Measurements from ENCODE around the gene MVD.

DNA sequence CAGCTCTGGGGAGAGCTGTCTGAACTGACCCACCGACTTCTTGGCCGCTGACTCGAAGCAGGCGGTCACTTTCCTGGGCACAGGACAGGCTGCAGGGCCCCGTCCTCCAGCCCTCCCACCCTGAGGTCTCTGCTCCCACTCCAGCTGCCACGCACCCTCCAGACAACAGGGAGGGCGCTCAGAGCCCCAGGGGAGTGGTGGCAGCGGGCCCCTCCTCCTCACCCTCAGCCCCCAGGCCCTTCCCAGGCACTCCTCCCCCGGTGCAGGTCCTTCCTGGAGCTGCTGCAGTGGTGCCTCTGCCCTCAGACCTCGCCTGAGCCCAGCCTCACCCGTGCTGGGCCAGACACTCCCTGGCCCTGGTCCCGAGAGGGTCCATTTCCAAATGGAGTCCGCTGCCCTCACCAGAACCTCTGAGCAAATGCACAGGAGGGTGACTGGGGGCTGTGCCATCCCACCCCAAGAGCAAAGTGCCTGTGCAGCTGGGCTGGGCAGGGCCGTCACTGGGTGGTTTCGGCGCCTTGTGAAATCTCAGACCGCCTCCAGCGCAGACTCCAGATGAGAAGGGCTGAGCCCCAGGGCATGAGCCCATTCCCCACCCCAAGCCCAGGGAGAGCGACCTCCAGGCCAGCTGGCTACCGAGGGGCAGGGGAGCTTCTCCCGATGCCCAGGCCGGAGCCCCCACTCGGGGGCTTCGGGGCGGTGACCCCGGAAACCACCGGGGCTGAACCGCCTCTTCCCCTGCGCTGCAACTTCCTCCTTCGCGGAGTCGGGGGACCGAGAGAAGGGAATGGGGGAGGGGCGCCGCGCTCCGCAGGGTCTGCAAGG, 12.8 kb downstream of the MVD start:
- TF ChIP-seq STAT1 (IDR thresholded peaks at IDR 0.05; ENCODE audit: unreplicated experiment) = no peak
- TF ChIP-seq, protein P1, sequence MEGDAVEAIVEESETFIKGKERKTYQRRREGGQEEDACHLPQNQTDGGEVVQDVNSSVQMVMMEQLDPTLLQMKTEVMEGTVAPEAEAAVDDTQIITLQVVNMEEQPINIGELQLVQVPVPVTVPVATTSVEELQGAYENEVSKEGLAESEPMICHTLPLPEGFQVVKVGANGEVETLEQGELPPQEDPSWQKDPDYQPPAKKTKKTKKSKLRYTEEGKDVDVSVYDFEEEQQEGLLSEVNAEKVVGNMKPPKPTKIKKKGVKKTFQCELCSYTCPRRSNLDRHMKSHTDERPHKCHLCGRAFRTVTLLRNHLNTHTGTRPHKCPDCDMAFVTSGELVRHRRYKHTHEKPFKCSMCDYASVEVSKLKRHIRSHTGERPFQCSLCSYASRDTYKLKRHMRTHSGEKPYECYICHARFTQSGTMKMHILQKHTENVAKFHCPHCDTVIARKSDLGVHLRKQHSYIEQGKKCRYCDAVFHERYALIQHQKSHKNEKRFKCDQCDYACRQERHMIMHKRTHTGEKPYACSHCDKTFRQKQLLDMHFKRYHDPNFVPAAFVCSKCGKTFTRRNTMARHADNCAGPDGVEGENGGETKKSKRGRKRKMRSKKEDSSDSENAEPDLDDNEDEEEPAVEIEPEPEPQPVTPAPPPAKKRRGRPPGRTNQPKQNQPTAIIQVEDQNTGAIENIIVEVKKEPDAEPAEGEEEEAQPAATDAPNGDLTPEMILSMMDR (conservative IDR thresholded peaks at IDR 0.05; ENCODE audit: low read depth in 2 of 2) = no peak
- TF ChIP-seq POLR2AphosphoS5 (IDR thresholded peaks at IDR 0.05; ENCODE audit: low read depth) = no peak
- no peak for TF ChIP-seq ZNF331 (CRISPR knock-in tag; IDR thresholded peaks at IDR 0.05; ENCODE audit: low read depth)
- TF ChIP-seq, protein P2, sequence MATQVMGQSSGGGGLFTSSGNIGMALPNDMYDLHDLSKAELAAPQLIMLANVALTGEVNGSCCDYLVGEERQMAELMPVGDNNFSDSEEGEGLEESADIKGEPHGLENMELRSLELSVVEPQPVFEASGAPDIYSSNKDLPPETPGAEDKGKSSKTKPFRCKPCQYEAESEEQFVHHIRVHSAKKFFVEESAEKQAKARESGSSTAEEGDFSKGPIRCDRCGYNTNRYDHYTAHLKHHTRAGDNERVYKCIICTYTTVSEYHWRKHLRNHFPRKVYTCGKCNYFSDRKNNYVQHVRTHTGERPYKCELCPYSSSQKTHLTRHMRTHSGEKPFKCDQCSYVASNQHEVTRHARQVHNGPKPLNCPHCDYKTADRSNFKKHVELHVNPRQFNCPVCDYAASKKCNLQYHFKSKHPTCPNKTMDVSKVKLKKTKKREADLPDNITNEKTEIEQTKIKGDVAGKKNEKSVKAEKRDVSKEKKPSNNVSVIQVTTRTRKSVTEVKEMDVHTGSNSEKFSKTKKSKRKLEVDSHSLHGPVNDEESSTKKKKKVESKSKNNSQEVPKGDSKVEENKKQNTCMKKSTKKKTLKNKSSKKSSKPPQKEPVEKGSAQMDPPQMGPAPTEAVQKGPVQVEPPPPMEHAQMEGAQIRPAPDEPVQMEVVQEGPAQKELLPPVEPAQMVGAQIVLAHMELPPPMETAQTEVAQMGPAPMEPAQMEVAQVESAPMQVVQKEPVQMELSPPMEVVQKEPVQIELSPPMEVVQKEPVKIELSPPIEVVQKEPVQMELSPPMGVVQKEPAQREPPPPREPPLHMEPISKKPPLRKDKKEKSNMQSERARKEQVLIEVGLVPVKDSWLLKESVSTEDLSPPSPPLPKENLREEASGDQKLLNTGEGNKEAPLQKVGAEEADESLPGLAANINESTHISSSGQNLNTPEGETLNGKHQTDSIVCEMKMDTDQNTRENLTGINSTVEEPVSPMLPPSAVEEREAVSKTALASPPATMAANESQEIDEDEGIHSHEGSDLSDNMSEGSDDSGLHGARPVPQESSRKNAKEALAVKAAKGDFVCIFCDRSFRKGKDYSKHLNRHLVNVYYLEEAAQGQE (IDR thresholded peaks at IDR 0.05; ENCODE audit: unreplicated experiment) = no peak
- TF ChIP-seq EZH2 (IDR thresholded peaks at IDR 0.05; ENCODE audit: low read depth, unreplicated experiment) = no peak
- TF ChIP-seq CREB1 (CRISPR knock-in tag; IDR thresholded peaks at IDR 0.05; ENCODE audit: low read depth) = no peak
- TF ChIP-seq, protein P3, sequence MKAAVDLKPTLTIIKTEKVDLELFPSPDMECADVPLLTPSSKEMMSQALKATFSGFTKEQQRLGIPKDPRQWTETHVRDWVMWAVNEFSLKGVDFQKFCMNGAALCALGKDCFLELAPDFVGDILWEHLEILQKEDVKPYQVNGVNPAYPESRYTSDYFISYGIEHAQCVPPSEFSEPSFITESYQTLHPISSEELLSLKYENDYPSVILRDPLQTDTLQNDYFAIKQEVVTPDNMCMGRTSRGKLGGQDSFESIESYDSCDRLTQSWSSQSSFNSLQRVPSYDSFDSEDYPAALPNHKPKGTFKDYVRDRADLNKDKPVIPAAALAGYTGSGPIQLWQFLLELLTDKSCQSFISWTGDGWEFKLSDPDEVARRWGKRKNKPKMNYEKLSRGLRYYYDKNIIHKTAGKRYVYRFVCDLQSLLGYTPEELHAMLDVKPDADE (IDR thresholded peaks at IDR 0.05) = no peak
- TF ChIP-seq EZH2phosphoT487 (IDR thresholded peaks at IDR 0.05; ENCODE audit: unreplicated experiment) = no peak
- TF ChIP-seq, protein P4, sequence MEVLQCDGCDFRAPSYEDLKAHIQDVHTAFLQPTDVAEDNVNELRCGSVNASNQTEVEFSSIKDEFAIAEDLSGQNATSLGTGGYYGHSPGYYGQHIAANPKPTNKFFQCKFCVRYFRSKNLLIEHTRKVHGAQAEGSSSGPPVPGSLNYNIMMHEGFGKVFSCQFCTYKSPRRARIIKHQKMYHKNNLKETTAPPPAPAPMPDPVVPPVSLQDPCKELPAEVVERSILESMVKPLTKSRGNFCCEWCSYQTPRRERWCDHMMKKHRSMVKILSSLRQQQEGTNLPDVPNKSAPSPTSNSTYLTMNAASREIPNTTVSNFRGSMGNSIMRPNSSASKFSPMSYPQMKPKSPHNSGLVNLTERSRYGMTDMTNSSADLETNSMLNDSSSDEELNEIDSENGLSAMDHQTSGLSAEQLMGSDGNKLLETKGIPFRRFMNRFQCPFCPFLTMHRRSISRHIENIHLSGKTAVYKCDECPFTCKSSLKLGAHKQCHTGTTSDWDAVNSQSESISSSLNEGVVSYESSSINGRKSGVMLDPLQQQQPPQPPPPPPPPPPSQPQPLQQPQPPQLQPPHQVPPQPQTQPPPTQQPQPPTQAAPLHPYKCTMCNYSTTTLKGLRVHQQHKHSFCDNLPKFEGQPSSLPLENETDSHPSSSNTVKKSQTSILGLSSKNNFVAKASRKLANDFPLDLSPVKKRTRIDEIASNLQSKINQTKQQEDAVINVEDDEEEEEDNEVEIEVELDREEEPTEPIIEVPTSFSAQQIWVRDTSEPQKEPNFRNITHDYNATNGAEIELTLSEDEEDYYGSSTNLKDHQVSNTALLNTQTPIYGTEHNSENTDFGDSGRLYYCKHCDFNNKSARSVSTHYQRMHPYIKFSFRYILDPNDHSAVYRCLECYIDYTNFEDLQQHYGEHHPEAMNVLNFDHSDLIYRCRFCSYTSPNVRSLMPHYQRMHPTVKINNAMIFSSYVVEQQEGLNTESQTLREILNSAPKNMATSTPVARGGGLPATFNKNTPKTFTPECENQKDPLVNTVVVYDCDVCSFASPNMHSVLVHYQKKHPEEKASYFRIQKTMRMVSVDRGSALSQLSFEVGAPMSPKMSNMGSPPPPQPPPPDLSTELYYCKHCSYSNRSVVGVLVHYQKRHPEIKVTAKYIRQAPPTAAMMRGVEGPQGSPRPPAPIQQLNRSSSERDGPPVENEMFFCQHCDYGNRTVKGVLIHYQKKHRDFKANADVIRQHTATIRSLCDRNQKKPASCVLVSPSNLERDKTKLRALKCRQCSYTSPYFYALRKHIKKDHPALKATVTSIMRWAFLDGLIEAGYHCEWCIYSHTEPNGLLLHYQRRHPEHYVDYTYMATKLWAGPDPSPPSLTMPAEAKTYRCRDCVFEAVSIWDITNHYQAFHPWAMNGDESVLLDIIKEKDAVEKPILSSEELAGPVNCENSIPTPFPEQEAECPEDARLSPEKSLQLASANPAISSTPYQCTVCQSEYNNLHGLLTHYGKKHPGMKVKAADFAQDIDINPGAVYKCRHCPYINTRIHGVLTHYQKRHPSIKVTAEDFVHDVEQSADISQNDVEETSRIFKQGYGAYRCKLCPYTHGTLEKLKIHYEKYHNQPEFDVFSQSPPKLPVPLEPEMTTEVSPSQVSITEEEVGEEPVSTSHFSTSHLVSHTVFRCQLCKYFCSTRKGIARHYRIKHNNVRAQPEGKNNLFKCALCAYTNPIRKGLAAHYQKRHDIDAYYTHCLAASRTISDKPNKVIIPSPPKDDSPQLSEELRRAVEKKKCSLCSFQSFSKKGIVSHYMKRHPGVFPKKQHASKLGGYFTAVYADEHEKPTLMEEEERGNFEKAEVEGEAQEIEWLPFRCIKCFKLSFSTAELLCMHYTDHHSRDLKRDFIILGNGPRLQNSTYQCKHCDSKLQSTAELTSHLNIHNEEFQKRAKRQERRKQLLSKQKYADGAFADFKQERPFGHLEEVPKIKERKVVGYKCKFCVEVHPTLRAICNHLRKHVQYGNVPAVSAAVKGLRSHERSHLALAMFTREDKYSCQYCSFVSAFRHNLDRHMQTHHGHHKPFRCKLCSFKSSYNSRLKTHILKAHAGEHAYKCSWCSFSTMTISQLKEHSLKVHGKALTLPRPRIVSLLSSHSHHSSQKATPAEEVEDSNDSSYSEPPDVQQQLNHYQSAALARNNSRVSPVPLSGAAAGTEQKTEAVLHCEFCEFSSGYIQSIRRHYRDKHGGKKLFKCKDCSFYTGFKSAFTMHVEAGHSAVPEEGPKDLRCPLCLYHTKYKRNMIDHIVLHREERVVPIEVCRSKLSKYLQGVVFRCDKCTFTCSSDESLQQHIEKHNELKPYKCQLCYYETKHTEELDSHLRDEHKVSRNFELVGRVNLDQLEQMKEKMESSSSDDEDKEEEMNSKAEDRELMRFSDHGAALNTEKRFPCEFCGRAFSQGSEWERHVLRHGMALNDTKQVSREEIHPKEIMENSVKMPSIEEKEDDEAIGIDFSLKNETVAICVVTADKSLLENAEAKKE (CRISPR knock-in tag; IDR thresholded peaks at IDR 0.05) = no peak
- TF ChIP-seq JUNB (IDR thresholded peaks at IDR 0.05; ENCODE audit: unreplicated experiment) = no peak
- TF ChIP-seq ZNF114 (CRISPR knock-in tag; IDR thresholded peaks at IDR 0.05) = no peak
- TF ChIP-seq NANOG (IDR thresholded peaks at IDR 0.05; ENCODE audit: borderline replicate concordance) = no peak

All from GM23338 (cell line).